Trophoblast cell (in vitro differentiated cells and primary cell): ENCODE results near the gene PTPRM.

Experiments
- DNase-seq, 2 donors: peaks; one replicate each; pipeline ENCODE4 v3.0.0-alpha.2; 2016
- H2AFZ ChIP-seq: 2 replicates; pipeline ENCODE4 v1.6.1; 2013; ENCODE audit warnings: low read length, moderate library complexity, mild to moderate bottlenecking; ENCODE audit not compliant: insufficient read depth, poor library complexity
- H2AK5ac ChIP-seq: 2 replicates; pipeline ENCODE4 v1.6.1; 2013; ENCODE audit warnings: mild to moderate bottlenecking, low read length
- H2BK120ac ChIP-seq: 2 replicates; pipeline ENCODE4 v1.6.1; 2013; ENCODE audit warnings: low read length, mild to moderate bottlenecking, moderate library complexity; ENCODE audit not compliant: insufficient read depth, poor library complexity
- H2BK12ac ChIP-seq: 2 replicates; pipeline ENCODE4 v1.6.1; 2013; ENCODE audit warnings: mild to moderate bottlenecking, low read length, moderate library complexity
- H2BK5ac ChIP-seq: 2 replicates; pipeline ENCODE4 v1.6.1; 2013; ENCODE audit warnings: low read length, low read depth, moderate library complexity, mild to moderate bottlenecking; ENCODE audit not compliant: poor library complexity
- H3K14ac ChIP-seq: 2 replicates; pipeline ENCODE4 v1.6.1; 2013; ENCODE audit warnings: mild to moderate bottlenecking, low read length
- H3K18ac ChIP-seq: 2 replicates; pipeline ENCODE4 v1.6.1; 2013; ENCODE audit warnings: mild to moderate bottlenecking, low read length
- H3K23ac ChIP-seq: 2 replicates; pipeline ENCODE4 v1.6.1; 2013; ENCODE audit warnings: low read length
- H3K27ac ChIP-seq: 2 replicates; pipeline ENCODE4 v1.5.1; 2013; ENCODE audit warnings: low read depth, mild to moderate bottlenecking, inconsistent platforms, low read length, moderate library complexity
- H3K27me3 ChIP-seq: 2 replicates; pipeline ENCODE4 v1.6.1; 2013; ENCODE audit warnings: inconsistent platforms, mild to moderate bottlenecking, low read length, moderate library complexity; ENCODE audit not compliant: insufficient read depth
- H3K36me3 ChIP-seq, 2 experiments: 1 replicate in 1 of 2; 2 replicates in 1 of 2; pipeline ENCODE4 v1.6.1; 2013; ENCODE audit warnings: low read length in 2 of 2, mild to moderate bottlenecking in 2 of 2, moderate library complexity in 1 of 2; ENCODE audit not compliant: insufficient read depth in 2 of 2, control insufficient read depth in 1 of 2
- H3K4ac ChIP-seq: 2 replicates; pipeline ENCODE4 v1.6.1; 2013; ENCODE audit warnings: low read depth, mild to moderate bottlenecking, low read length, moderate library complexity
- H3K4me1 ChIP-seq, 2 experiments: 1 replicate in 1 of 2; 2 replicates in 1 of 2; pipeline ENCODE4 v1.6.1; 2013; ENCODE audit warnings: low read length in 2 of 2, mild to moderate bottlenecking in 2 of 2, moderate library complexity in 1 of 2; ENCODE audit not compliant: insufficient read depth in 2 of 2, control insufficient read depth in 1 of 2
- H3K4me2 ChIP-seq: 2 replicates; pipeline ENCODE4 v1.6.1; 2013; ENCODE audit warnings: inconsistent platforms, mild to moderate bottlenecking, low read length, moderate library complexity
- H3K4me3 ChIP-seq: 2 replicates; pipeline ENCODE4 v1.5.1; 2013; ENCODE audit warnings: mild to moderate bottlenecking, low read depth, low read length, inconsistent platforms
- H3K79me1 ChIP-seq: one replicate; pipeline ENCODE4 v1.6.1; 2013; ENCODE audit warnings: low read length
- H3K79me2 ChIP-seq: 2 replicates; pipeline ENCODE4 v1.6.1; 2013; ENCODE audit warnings: low read length, mild to moderate bottlenecking; ENCODE audit not compliant: control insufficient read depth, insufficient read depth, poor library complexity
- H3K9ac ChIP-seq: 2 replicates; pipeline ENCODE4 v1.6.1; 2013; ENCODE audit warnings: mild to moderate bottlenecking, low read length
- H3K9me3 ChIP-seq: 2 replicates; pipeline ENCODE4 v1.6.1; 2013; ENCODE audit warnings: low read depth, mild to moderate bottlenecking, control low read depth, inconsistent platforms, low read length; ENCODE audit not compliant: insufficient read depth
- H4K12ac ChIP-seq: 2 replicates; pipeline ENCODE4 v1.6.1; 2013; ENCODE audit warnings: low read depth, mild to moderate bottlenecking, low read length, moderate library complexity
- H4K8ac ChIP-seq: 2 replicates; pipeline ENCODE4 v1.6.1; 2013; ENCODE audit warnings: low read depth, mild to moderate bottlenecking, low read length, moderate library complexity
- H4K91ac ChIP-seq: one replicate; pipeline ENCODE4 v1.6.1; 2013; ENCODE audit warnings: low read depth, mild to moderate bottlenecking, low read length, moderate library complexity
- WGBS: extraction: QIAGEN DNeasy Blood & Tissue Kit; methylation state at CpG from one replicate; pipeline ENCODE4 v1.1.7; 2013; ENCODE audit warnings: missing lambda C conversion rate; ENCODE audit not compliant: insufficient read length, insufficient coverage; ENCODE audit errors: extremely low coverage; 5-methylcytosine and 5-hydroxymethylcytosine counted together

PTPRM gene

DNA sequence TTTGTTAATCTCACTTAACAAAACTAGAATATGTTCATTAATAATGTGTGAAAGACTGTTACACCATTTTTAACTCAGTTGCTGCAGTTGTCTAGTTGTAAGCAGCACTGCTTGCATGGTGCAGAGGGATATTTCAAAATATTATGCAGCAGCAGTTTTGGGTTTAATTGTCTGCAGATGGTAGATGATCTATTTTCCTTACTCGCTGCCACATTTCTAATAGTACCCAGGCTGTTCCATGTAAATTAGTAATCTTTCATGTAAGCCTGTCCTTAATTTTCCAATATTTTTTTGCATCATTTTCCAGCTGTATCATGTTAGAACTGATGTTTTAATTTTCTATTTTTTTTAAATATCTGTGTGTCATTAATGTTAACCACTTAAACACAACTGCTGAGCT is 554.0 kb downstream of the PTPRM start:
- Histone ChIP-seq H3K18ac (no peak overlapping the region), H3K27ac (no peak overlapping the region), H3K4ac (no peak overlapping the region), H2AFZ (no peak overlapping the region), H3K4me1 (peaks cover 3 to 6% of the 10 kb centered on the region in 2 experiments), H2BK120ac (no peak overlapping the region), H2AK5ac (no peak overlapping the region), H3K9ac (no peak overlapping the region), H3K4me3 (no peak overlapping the region), H2BK5ac (no peak overlapping the region), H4K8ac (no peak overlapping the region), H3K4me2 (no peak overlapping the region), H3K79me2 (no peaks in the 10 kb centered on the region), H3K23ac (no peak overlapping the region), H3K9me3 (no peaks in the 10 kb centered on the region), H4K91ac (no peak overlapping the region), H3K14ac (no peak overlapping the region), H4K12ac (no peak overlapping the region), H3K36me3 (no peaks in the 10 kb centered on the region), H3K27me3 (no peaks in the 10 kb centered on the region), H3K79me1 (peaks cover 2% of the 10 kb centered on the region), H2BK12ac (no peak overlapping the region)
- DNase-seq, result no peak
- WGBS, result no CpG with 5 or more reads among the region's 1 CpG

DNA sequence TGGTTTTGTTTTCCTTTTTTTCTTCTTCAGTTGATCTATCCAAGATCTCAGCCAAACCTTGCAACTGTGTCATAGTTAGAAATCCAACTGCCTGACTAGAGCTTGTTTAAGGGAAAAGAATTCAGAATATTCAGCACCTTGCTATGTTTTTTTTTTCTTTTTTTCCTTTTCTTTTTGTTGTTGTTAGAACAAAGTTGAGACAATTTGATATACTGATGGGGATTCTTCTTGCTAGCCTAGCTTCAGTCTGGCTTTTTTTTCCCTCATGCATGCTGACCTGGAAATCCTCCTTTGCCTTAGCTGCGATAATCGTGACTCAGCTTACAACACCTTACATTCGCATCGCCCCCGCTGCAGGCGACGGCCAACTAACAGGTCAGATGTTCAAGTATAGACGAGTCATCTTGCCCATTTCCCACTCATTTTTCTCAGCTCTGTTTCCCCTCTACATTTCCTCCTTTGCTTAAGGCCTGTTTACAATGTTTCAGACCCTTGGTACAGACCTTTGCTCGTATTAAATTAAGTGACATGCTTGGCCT is 554.9 kb downstream of the PTPRM start:
- no peaks in the 10 kb centered on the region for H3K9me3 ChIP-seq
- no peak overlapping the region for H4K91ac ChIP-seq
- H3K23ac ChIP-seq, result no peak overlapping the region
- H3K27ac ChIP-seq, result no peak overlapping the region
- H2AFZ ChIP-seq, result no peak overlapping the region
- no peak overlapping the region for H3K4ac ChIP-seq
- H4K12ac ChIP-seq, result no peak overlapping the region
- no peak overlapping the region for H2BK120ac ChIP-seq
- H3K36me3 ChIP-seq, result no peaks in the 10 kb centered on the region
- no peaks in the 10 kb centered on the region for H3K27me3 ChIP-seq
- H3K79me1 ChIP-seq, result peaks cover 2% of the 10 kb centered on the region
- no CpG with 5 or more reads among the region's 9 CpGs for WGBS
- H3K18ac ChIP-seq, result no peak overlapping the region
- H3K14ac ChIP-seq, result no peak overlapping the region
- H3K9ac ChIP-seq, result no peak overlapping the region
- H3K4me1 ChIP-seq, result peaks cover 3 to 6% of the 10 kb centered on the region in 2 experiments
- no peak overlapping the region for H4K8ac ChIP-seq
- no peak overlapping the region for H3K4me2 ChIP-seq
- peak; percentile 88 to 90 for DNase-seq
- no peak overlapping the region for H2AK5ac ChIP-seq
- H3K79me2 ChIP-seq, result no peaks in the 10 kb centered on the region
- no peak overlapping the region for H2BK5ac ChIP-seq
- H3K4me3 ChIP-seq, result no peak overlapping the region
- no peak overlapping the region for H2BK12ac ChIP-seq

DNA sequence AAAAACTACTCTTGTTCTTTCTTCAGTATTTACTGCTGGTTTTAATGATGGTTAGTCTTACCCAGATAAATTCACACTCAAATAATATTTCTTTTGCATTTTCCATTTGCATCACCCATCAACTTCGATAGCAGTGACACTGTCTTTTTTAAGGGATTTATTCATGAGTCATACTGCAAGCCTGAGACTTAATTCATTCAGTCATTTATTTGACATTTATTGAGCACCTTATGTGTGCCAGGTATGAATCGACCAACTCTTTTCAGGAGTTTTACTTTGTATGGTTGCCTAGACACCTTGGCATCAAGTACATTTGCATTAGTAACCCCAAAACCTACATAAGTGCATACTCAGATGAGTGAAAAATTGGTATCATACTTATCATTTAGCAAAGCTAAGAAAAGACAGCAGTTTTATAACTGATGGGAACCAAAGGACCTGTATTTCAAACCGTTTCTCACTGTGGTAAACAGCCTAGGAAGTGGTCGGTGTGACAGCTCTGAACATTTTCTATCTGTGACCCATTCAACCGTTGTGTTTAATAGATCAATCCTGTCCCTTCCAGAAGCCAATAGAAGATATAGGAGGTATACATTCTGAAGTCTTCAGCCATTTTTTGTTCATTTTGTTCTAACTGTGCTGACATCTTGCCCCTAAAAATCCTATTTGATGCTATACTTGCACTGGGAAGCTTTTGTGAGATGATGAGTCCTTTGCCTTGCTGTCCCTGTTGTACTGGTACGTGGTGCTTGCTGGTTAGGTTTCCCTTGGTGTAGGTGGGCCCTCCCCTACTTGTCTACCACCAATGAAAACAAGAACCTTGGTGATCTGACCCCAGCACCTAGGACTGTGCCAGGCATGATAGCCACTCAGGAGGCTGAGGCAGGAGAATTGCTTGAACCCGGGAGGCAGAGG is 557.4 kb downstream of the PTPRM start:
- Histone ChIP-seq H3K27me3 (no peaks in the 10 kb centered on the region), H4K12ac (no peak overlapping the region), H2AFZ (peak overlapping the region; percentile 17), H3K23ac (no peak overlapping the region), H2BK5ac (peak overlapping the region; percentile 18), H3K9me3 (no peaks in the 10 kb centered on the region), H3K79me1 (peaks cover 2% of the 10 kb centered on the region), H3K9ac (no peak overlapping the region), H2BK12ac (no peak overlapping the region), H3K79me2 (no peaks in the 10 kb centered on the region), H3K14ac (no peak overlapping the region), H3K4me3 (no peak overlapping the region), H3K4me1 (peaks cover 3 to 6% of the 10 kb centered on the region in 2 experiments), H3K18ac (peak overlapping the region; percentile 19), H2BK120ac (peak overlapping the region; percentile 21), H3K4ac (no peak overlapping the region), H4K91ac (no peak overlapping the region), H4K8ac (no peak overlapping the region), H2AK5ac (no peak overlapping the region), H3K27ac (no peak overlapping the region), H3K36me3 (no peaks in the 10 kb centered on the region), H3K4me2 (no peak overlapping the region)
- WGBS, result no CpG with 5 or more reads among the region's 7 CpGs
- DNase-seq, result no peak

DNA sequence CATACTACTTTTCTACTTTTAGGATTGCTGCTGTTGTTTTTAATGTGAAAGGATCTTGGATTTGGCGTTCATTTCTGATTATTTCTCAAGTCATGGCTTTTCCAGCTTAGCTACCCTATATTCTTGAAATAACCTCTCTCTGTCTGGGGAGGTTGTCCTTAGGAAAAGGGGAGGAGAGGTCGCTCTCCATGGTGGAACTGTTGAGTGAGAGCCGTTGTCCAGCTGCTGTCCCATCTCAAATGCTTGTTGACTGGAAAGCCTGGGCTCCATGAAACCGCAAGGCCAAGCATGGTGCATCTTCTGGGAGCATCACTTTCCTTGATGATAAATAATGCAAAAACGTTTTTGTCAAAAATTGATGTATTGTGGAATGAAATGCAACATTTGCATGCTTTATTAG is 563.0 kb downstream of the PTPRM start:
- no peak overlapping the region for H2AFZ ChIP-seq
- H3K9ac ChIP-seq, result no peak overlapping the region
- no peak overlapping the region for H3K4ac ChIP-seq
- no peak overlapping the region for H2AK5ac ChIP-seq
- no peaks in the 10 kb centered on the region for H3K9me3 ChIP-seq
- H4K91ac ChIP-seq, result no peak overlapping the region
- H3K18ac ChIP-seq, result no peak overlapping the region
- no peak overlapping the region for H4K8ac ChIP-seq
- H3K4me3 ChIP-seq, result no peak overlapping the region
- no peak overlapping the region for H3K14ac ChIP-seq
- no peak overlapping the region for H2BK12ac ChIP-seq
- H3K4me2 ChIP-seq, result no peak overlapping the region
- no peak overlapping the region for H2BK5ac ChIP-seq
- H4K12ac ChIP-seq, result no peak overlapping the region
- H3K23ac ChIP-seq, result no peak overlapping the region
- no peak overlapping the region for H3K27ac ChIP-seq
- peaks cover 0 to 1% of the 10 kb centered on the region in 2 experiments for H3K36me3 ChIP-seq
- H3K27me3 ChIP-seq, result no peaks in the 10 kb centered on the region
- no peaks in the 10 kb centered on the region for H3K4me1 ChIP-seq
- H2BK120ac ChIP-seq, result no peak overlapping the region
- WGBS, result no CpG with 5 or more reads among the region's 5 CpGs
- DNase-seq, result no peak
- H3K79me2 ChIP-seq, result no peaks in the 10 kb centered on the region
- no peaks in the 10 kb centered on the region for H3K79me1 ChIP-seq
